22Rv1 (cell line): Measurements from ENCODE around the gene ZNF483.
"Not testable (repeated sequence)": the region's sequence is repeated elsewhere in the genome, so short reads cannot be mapped to it uniquely, and the experiment has no call there.

Source experiments
- CTCF ChIP-seq: fragments of 450-650 bp; IDR thresholded peaks from 2 replicates; pipeline ENCODE4 v1.5.1; 2017; ENCODE audit warnings: mild to moderate bottlenecking
- ZFX ChIP-seq: fragments of 450-650 bp; IDR thresholded peaks from 2 replicates; pipeline ENCODE4 v1.6.1; 2017; ENCODE audit warnings: antibody characterized with exemption, borderline replicate concordance

GRCh38 chr9:111511581-111511980, 13.4 kb upstream of the ZNF483 start:
- TF ChIP-seq CTCF, ZFX: not testable (repeated sequence)
